GM18511 (cell line): ENCODE data around the gene AHNAK2.

Experiments used
- ATAC-seq: cut with Tn5 transposase; IDR thresholded peaks from one replicate; pipeline ENCODE4 v1.9.1; 2021; ENCODE audit warnings: mild to moderate bottlenecking, moderate library complexity; ENCODE audit not compliant: unreplicated experiment

The AHNAK2 gene

GRCh38 chr14:104889375-104889757 lies 88.8 kb downstream of the AHNAK2 start:
- ATAC-seq: no peak

GRCh38 chr14:104888489-104889374 lies 89.4 kb downstream of the AHNAK2 start:
- no peak for ATAC-seq

GRCh38 chr14:104887623-104888488 lies 90.3 kb downstream of the AHNAK2 start:
- no peak for ATAC-seq
